HCT116 (cell line): ENCODE data around the gene HNRNPAB. TPM values are rescaled to one million over a fixed set of nuclear protein-coding genes. Genes with fewer than 3 reads are reported as not detected.

Experiments
- ATAC-seq: fragments of 200-7000 bp; cut with Tn5 transposase; 2 replicates; pipeline ENCODE4 v1.9.1; 2020; ENCODE audit warnings: mild to moderate bottlenecking, moderate library complexity
- BruUV-seq: library from RNA; stranded (reverse); fragments of 400-500 nt; replicated peaks from 2 replicates; lab custom pipeline; 2021; lab: Mats Ljungman, UMichigan
- CTCF ChIA-PET: fragments of 300-600 bp; sonication (Branson Sonifier 250); formaldehyde crosslinking; loops from one replicate; lab custom pipeline; 2021; ENCODE audit warnings: antibody characterized with exemption; lab: Charles Lee
- POLR2A ChIA-PET: fragments of 300-600, 350-600 bp; sonication (Branson Sonifier 250); formaldehyde crosslinking; loops from one replicate; lab custom pipeline; 2021; ENCODE audit warnings: antibody characterized with exemption; lab: Charles Lee
- RAD21 ChIA-PET, 2 experiments: fragments of 300-600 bp; sonication (Branson Sonifier 250); formaldehyde crosslinking; loops; one replicate each; lab custom pipeline; 2023; ENCODE audit warnings: low total read pairs in 2 of 2; ENCODE audit not compliant: uncharacterized antibody in 2 of 2, unreplicated experiment in 2 of 2, low non-redundant PET in 1 of 2; lab: Charles Lee
- DNase-seq: peaks from one replicate; pipeline ENCODE4 v3.0.0-alpha.2; 2010; ENCODE audit warnings: low read depth, low spot score
- H2AFZ ChIP-seq: fragments of 200-600 bp; shearing (Covaris generic), sonication (generic); 2 replicates; pipeline ENCODE4 v1.6.1; 2017; ENCODE audit warnings: low read depth, mixed run types, mixed read lengths, antibody characterized with exemption, low read length; ENCODE audit not compliant: poor library complexity, severe bottlenecking
- H3K27ac ChIP-seq: 2 replicates; pipeline ENCODE4 v1.5.1; 2012; ENCODE audit warnings: low read depth, low read length
- H3K27me3 ChIP-seq: fragments of 200-600 bp; sonication (generic); 2 replicates; pipeline ENCODE4 v1.6.1; 2016; ENCODE audit warnings: mixed run types, low read length, mixed read lengths; ENCODE audit not compliant: insufficient read depth
- H3K36me3 ChIP-seq, 2 experiments: fragments of 200-500 bp in 1 of 2; fragments of 200-600 bp in 1 of 2; sonication (Bioruptor generic) in 1 of 2; sonication (generic) in 1 of 2; 2 replicates each; pipeline versions ENCODE4 v1.5.1 to v1.6.1; 2014 to 2016; ENCODE audit warnings: low read length in 2 of 2, inconsistent platforms in 1 of 2, mixed read lengths in 1 of 2, mixed run types in 1 of 2; ENCODE audit not compliant: insufficient read depth in 2 of 2, control insufficient read depth in 1 of 2
- H3K4me1 ChIP-seq, 2 experiments: fragments of 200-600 bp in 1 of 2; sonication (generic) in 1 of 2; 2 replicates each; pipeline versions ENCODE4 v1.5.1 to v1.6.1; 2012 to 2017; ENCODE audit warnings: low read length in 2 of 2, inconsistent platforms in 1 of 2, mild to moderate bottlenecking in 1 of 2, mixed read lengths in 1 of 2, mixed run types in 1 of 2, moderate library complexity in 1 of 2; ENCODE audit not compliant: insufficient read depth in 2 of 2, control insufficient read depth in 1 of 2
- H3K4me2 ChIP-seq: fragments of 200-600 bp; sonication (generic); 2 replicates; pipeline ENCODE4 v1.6.1; 2017; ENCODE audit warnings: mixed run types, low read length, mixed read lengths
- H3K4me3 ChIP-seq, 2 experiments: fragments of 200-600 bp in 1 of 2; sonication (generic) in 1 of 2; replicated peaks in 1 of 2; 2 replicates each; pipeline ENCODE4 v1.5.1; 2011 to 2016; ENCODE audit warnings: low read length in 2 of 2, control low read depth in 1 of 2, low read depth in 1 of 2, mild to moderate bottlenecking in 1 of 2, mixed read lengths in 1 of 2, mixed run types in 1 of 2
- H3K79me2 ChIP-seq: fragments of 200-600 bp; sonication (generic); 2 replicates; pipeline ENCODE4 v1.6.1; 2017; ENCODE audit warnings: mild to moderate bottlenecking, mixed run types, low read length, moderate library complexity, mixed read lengths; ENCODE audit not compliant: insufficient read depth
- H3K9ac ChIP-seq: fragments of 200-600 bp; sonication (generic); 2 replicates; pipeline ENCODE4 v1.6.1; 2016; ENCODE audit warnings: low read length, mixed read lengths
- H3K9me2 ChIP-seq: fragments of 200-600 bp; sonication (generic), shearing (Covaris generic); 2 replicates; pipeline ENCODE4 v1.6.1; 2017; ENCODE audit warnings: mixed run types, mild to moderate bottlenecking, moderate library complexity; ENCODE audit not compliant: insufficient read depth
- H3K9me3 ChIP-seq, 2 experiments: fragments of 200-500 bp in 1 of 2; fragments of 200-600 bp in 1 of 2; sonication (Bioruptor generic) in 1 of 2; sonication (generic) in 1 of 2; 2 replicates each; pipeline ENCODE4 v1.6.1; 2014 to 2017; ENCODE audit warnings: low read length in 2 of 2, mixed read lengths in 2 of 2, inconsistent platforms in 1 of 2, low read depth in 1 of 2, mild to moderate bottlenecking in 1 of 2, mixed run types in 1 of 2, moderate library complexity in 1 of 2; ENCODE audit not compliant: control insufficient read depth in 1 of 2, insufficient read depth in 1 of 2
- H4K20me1 ChIP-seq: fragments of 200-600 bp; sonication (generic), shearing (Covaris generic); 2 replicates; pipeline ENCODE4 v1.6.1; 2017; ENCODE audit warnings: mixed run types, mild to moderate bottlenecking, moderate library complexity; ENCODE audit not compliant: insufficient read depth
- CEBPB ChIP-seq: IDR thresholded peaks from 2 replicates; pipeline ENCODE4 v1.6.1; 2012; ENCODE audit warnings: low read depth
- CTCF ChIP-seq, 3 experiments: fragments of 200-600 bp in 1 of 3; sonication (generic) in 1 of 3; IDR thresholded peaks in 2 of 3; conservative IDR thresholded peaks in 1 of 3; 2 replicates each; pipeline ENCODE4 v1.5.1; 2012 to 2017; ENCODE audit warnings: low read depth in 2 of 3, low read length in 2 of 3, antibody characterized with exemption in 1 of 3, borderline replicate concordance in 1 of 3, control low read depth in 1 of 3, mild to moderate bottlenecking in 1 of 3, mixed read lengths in 1 of 3, mixed run types in 1 of 3, moderate library complexity in 1 of 3; ENCODE audit not compliant: insufficient read depth in 1 of 3
- EZH2 ChIP-seq: fragments of 200-600 bp; sonication (generic); IDR thresholded peaks from 2 replicates; pipeline ENCODE4 v1.6.1; 2017; ENCODE audit warnings: antibody characterized with exemption, mixed run types
- EZH2phosphoT487 ChIP-seq: fragments of 200-600 bp; IDR thresholded peaks from 2 replicates; pipeline ENCODE4 v1.6.1; 2018; ENCODE audit warnings: antibody characterized with exemption, borderline replicate concordance
- FOSL1 ChIP-seq: IDR thresholded peaks from 2 replicates; pipeline ENCODE4 v1.6.1; 2012; ENCODE audit warnings: low read depth
- RAD21 ChIP-seq: IDR thresholded peaks from 2 replicates; pipeline ENCODE4 v1.6.1; 2012; ENCODE audit warnings: low read depth, mild to moderate bottlenecking
- SIN3A ChIP-seq: IDR thresholded peaks from 2 replicates; pipeline ENCODE4 v1.6.1; 2012; ENCODE audit warnings: low read depth
- SRF ChIP-seq: IDR thresholded peaks from 2 replicates; pipeline ENCODE4 v1.6.1; 2012; ENCODE audit warnings: low read depth
- TCF7L2 ChIP-seq: IDR thresholded peaks from 2 replicates; pipeline ENCODE4 v1.7.0; 2011; ENCODE audit warnings: borderline replicate concordance, inconsistent platforms; ENCODE audit not compliant: insufficient read depth, insufficient read length; ENCODE audit errors: extremely low read depth
- ZFX ChIP-seq: fragments of 450-650 bp; IDR thresholded peaks from 2 replicates; pipeline ENCODE4 v1.6.1; 2017
- intact Hi-C: fragments of 100-400 bp; cut with micrococcal nuclease; formaldehyde crosslinking; loops from 2 replicates; pipeline ENCODE4 v1.10.0; 2022
- total RNA-seq: library from RNA; stranded (reverse); gene quantifications from one replicate; pipeline ENCODE4 v1.2.1, GENCODE V29; 2021; ENCODE audit not compliant: unreplicated experiment

HNRNPAB gene
- total RNA-seq, 1 experiment from 2014 or later, result 273 TPM

GRCh38 chr5:178191661-178192060, 12.7 kb upstream of the HNRNPAB start:
- Histone ChIP-seq H3K4me2 (no peak overlapping the region), H3K27me3 (no peaks in the 10 kb centered on the region), H3K9me3 (peaks cover 0 to 3% of the 10 kb centered on the region in 2 experiments; a peak in 1 of 4 replicates)
- no TSS peak for BruUV-seq
- TF ChIP-seq ZFX (no peak), SIN3A (no peak), SRF (no peak), FOSL1 (no peak), CTCF (IDR thresholded peaks at IDR 0.05 in 2 of 3, conservative IDR thresholded peaks at IDR 0.05 in 1 of 3; ENCODE audit: borderline replicate concordance in 1 of 3, insufficient read depth in 1 of 3, low read depth in 2 of 3, low read length in 2 of 3) (no peak), EZH2phosphoT487 (no peak), TCF7L2 (no peak), RAD21 (no peak), EZH2 (no peak), CEBPB (no peak)
- TF ChIP-seq, all 23 proteins: peak for 0
- Histone ChIP-seq H3K9ac (no peak overlapping the region), H3K4me3 (no peak overlapping the region), H3K79me2 (no peaks in the 10 kb centered on the region), H3K36me3 (no peaks in the 10 kb centered on the region), H3K9me2 (no peaks in the 10 kb centered on the region), H3K4me1 (no peaks in the 10 kb centered on the region), H4K20me1 (no peaks in the 10 kb centered on the region), H3K27ac (no peak overlapping the region), H2AFZ (no peak overlapping the region)
- ATAC-seq (no peak), DNase-seq (no peak)
- RAD21 ChIA-PET, result no interaction called here
- intact Hi-C loops, result no loop called here
- CTCF ChIA-PET, result no interaction called here
- POLR2A ChIA-PET, result no interaction called here
